VCaP (cell line): ENCODE results near the gene OPRD1.
A peak's percentile ranks its signal among the peaks of the same experiment; 100 is the strongest.

Experiments
- H3K27ac ChIP-seq: fragments of 450-650 bp; 2 replicates; pipeline ENCODE4 v1.5.1; 2017
- TF ChIP-seq, protein P1 (sequence below): fragments of 450-650 bp; conservative IDR thresholded peaks from 2 replicates; pipeline ENCODE4 v1.5.1; 2017; ENCODE audit warnings: mild to moderate bottlenecking, moderate library complexity

The OPRD1 gene

DNA sequence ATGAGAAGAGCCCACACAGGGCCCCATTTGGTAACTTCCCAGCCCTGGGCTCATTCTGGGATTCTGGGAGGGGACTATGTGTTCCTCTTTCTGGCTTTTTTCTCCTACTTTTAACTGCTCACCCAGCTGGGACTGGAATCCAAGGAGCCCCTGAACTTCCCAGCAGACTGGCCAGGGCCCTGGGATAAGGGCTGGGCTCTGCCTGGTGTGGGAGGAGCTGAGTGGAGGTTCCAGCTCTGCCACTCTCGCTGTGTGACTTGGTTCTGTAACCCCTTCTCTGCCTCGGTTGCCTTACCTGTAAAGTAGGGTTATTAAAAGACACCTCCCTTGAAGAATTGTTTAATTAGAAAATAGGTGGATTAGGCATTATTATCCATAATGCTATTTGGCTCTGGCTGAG lies 82.8 kb downstream of the OPRD1 start:
- H3K27ac ChIP-seq: no peak overlapping the region
- TF ChIP-seq, protein P1, sequence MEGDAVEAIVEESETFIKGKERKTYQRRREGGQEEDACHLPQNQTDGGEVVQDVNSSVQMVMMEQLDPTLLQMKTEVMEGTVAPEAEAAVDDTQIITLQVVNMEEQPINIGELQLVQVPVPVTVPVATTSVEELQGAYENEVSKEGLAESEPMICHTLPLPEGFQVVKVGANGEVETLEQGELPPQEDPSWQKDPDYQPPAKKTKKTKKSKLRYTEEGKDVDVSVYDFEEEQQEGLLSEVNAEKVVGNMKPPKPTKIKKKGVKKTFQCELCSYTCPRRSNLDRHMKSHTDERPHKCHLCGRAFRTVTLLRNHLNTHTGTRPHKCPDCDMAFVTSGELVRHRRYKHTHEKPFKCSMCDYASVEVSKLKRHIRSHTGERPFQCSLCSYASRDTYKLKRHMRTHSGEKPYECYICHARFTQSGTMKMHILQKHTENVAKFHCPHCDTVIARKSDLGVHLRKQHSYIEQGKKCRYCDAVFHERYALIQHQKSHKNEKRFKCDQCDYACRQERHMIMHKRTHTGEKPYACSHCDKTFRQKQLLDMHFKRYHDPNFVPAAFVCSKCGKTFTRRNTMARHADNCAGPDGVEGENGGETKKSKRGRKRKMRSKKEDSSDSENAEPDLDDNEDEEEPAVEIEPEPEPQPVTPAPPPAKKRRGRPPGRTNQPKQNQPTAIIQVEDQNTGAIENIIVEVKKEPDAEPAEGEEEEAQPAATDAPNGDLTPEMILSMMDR: no peak

DNA sequence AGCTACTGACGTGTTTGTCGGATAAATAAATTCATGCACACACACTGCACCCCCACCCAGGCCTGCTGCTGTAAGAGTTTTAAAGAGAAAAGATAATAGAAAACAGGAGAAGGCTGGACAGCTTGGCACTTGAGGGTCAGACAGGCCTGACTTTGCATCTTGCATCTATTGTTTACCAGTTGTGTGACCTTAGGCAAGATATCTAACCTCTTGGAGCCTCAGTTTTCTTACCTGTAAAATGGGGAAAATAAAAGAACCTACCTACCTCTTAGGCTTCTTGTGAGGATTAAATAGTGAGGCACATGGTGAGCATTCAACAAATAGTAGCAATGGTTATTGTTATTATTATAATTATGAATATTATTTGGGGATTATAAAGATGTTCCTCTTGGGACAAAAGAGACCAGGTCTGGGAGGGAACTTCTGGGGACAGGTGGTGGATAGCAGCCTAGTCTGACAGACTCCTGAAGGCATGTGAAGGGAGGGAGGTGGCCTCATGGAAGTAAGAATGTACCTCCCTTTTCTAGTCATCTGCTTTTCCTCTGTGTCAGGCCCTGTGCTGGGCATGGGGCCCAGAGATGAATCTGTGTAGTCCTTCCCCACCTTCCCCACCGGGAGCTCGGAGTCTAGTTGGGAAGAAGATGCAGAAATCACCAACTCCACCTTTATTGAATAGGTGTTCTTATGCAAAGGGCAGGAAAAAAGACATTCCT lies 84.1 kb downstream of the OPRD1 start:
- TF ChIP-seq, protein P1: no peak
- H3K27ac ChIP-seq: peak overlapping the region; percentile 5; the same call in 1 of the 2 replicates

DNA sequence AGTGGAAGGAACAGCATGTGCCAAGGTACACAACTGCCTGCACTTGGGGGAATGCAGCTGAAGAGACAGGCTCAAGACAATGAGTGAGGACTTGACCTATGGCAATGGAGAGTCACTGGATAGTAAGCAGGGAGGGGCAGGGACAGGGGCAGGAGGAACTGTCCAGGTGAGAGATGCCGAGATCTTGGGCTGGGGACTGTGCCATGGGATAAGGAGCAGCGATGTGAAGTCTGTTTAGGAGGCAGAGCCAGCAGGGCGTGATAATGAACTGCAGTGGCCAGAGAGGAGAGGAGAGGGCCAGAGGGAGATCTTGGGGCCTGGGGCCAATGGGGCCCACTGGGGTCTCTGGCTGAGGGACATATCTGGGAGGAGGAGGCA lies 84.6 kb downstream of the OPRD1 start:
- peak overlapping the region; percentile 5; the same call in 1 of the 2 replicates for H3K27ac ChIP-seq
- TF ChIP-seq, protein P1: no peak

DNA sequence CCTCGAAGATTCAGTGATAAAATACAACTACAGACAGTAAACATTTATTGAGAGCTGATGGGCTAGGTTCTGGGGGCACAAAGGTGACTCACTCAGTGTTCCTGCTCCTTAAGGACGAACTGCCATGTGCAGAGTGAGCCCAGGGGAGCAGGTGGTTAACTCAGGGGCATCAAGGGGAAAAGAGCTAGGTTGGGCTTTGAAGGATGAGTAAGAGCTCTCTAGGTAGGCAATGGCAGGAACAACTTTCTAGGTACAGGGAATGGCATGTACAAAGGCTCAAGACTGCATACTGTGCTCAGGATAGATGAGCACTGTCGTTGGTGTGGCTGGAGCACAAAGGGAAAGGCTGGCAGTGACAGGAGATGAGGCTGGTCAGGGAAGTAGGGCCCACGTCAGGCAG lies 85.8 kb downstream of the OPRD1 start:
- no peak overlapping the region; the same call in 1 of the 2 replicates for H3K27ac ChIP-seq
- TF ChIP-seq, protein P1: no peak

DNA sequence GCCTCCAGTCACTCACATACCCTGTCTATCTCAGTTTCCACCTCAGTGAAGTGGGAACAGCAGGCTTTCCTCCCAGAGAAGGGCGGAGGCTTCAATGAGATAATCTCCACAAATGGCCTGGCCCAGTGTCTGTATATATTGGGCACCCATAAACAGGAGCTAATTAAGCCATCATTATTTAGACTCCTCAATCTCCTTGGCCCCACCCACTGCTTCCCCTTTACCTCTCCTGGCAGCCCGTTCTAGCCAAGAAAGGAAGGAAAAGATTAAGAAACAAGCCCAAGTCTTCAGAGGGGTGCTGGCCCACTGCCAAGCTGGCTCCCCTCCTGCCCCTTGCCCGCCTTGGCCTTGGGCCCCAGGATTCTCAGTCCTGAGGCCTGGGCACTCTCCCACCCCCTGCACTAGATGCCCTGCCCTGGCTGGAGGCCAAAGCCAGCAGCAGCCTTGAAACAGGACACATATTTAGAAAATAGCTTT lies 86.5 kb downstream of the OPRD1 start:
- peak overlapping the region; percentile 18; the same call in 1 of the 2 replicates for H3K27ac ChIP-seq
- TF ChIP-seq, protein P1: no peak

DNA sequence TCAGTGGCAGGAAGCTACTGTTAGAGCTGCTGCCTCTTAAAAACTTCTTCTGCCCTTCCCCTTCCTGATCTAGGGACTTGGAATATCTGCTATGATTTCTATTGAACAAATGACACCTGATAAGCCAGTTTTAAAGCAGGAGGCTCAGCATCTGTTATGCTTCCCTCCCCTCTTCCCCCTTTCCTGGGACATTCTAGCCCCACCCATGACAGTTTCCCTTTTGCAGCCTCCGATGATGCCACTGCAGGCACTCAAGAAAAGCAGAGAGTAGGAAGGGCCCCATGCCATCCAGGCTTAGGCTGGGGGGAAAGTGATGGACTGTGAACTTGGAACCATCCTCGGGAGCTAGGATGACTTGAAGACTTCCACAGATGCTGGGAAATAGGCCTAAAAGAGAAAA lies 87.3 kb downstream of the OPRD1 start:
- peak overlapping the region; percentile 18; the same call in 1 of the 2 replicates for H3K27ac ChIP-seq
- TF ChIP-seq, protein P1: no peak

DNA sequence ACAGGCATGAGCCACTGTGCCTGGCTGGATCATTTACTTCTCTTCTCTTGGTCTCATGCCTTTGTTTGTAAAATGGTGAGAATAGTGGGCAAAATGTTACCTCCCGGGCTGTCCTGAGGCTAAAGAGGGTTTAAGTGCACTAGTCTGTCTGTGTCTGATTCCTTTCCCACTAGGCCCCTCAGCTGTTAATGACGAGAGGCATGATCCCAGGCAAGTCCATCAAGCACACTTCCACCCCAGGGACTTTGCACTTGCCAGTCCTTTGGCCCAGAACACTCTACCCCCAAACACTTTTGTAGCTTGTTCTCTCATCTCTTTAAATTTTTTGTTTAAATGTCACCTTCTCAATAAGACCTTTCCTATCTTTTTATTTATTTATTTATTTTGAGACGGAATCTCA lies 88.6 kb downstream of the OPRD1 start:
- TF ChIP-seq, protein P1: no peak

More for the DNA sequence above, 88.6 kb downstream of the OPRD1 start:
- H3K27ac ChIP-seq: no peak overlapping the region
